Panc1 (cell line): ENCODE measurements around the gene TANC1. TPM values are rescaled to one million over a fixed set of nuclear protein-coding genes. Genes with fewer than 3 reads are reported as not detected.

Experiments
- ATAC-seq: fragments of 200-7000 bp; cut with Tn5 transposase; 2 replicates; pipeline ENCODE4 v1.9.1; 2020; ENCODE audit warnings: mild to moderate bottlenecking, moderate library complexity
- BruUV-seq: library from RNA; stranded (reverse); fragments of 400-500 nt; replicated peaks from 2 replicates; lab custom pipeline; 2021; lab: Mats Ljungman, UMichigan
- CTCF ChIA-PET: fragments of 300-600 bp; sonication (Branson Sonifier 250); formaldehyde crosslinking; loops from one replicate; lab custom pipeline; 2022; ENCODE audit warnings: antibody characterized with exemption; lab: Charles Lee
- POLR2A ChIA-PET: fragments of 300-600 bp; sonication (Branson Sonifier 250); formaldehyde crosslinking; loops from one replicate; lab custom pipeline; 2022; ENCODE audit warnings: antibody characterized with exemption; lab: Charles Lee
- DNase-seq: peaks from one replicate; pipeline ENCODE4 v3.0.0-alpha.2; 2010; ENCODE audit warnings: low read depth, low spot score
- H3K27ac ChIP-seq: 2 replicates; pipeline ENCODE4 v1.5.1; 2011; ENCODE audit warnings: mild to moderate bottlenecking, low read length, inconsistent platforms
- H3K27me3 ChIP-seq: fragments of 200-500 bp; sonication (Bioruptor generic); 2 replicates; pipeline ENCODE4 v1.6.0; 2014; ENCODE audit warnings: low read length, inconsistent platforms; ENCODE audit not compliant: control insufficient read depth, insufficient read depth
- H3K36me3 ChIP-seq: fragments of 200-500 bp; sonication (Bioruptor generic); 2 replicates; pipeline ENCODE4 v1.5.1; 2014; ENCODE audit warnings: inconsistent platforms, mild to moderate bottlenecking, low read length, moderate library complexity; ENCODE audit not compliant: control insufficient read depth, insufficient read depth
- H3K4me1 ChIP-seq: 2 replicates; pipeline ENCODE4 v1.5.1; 2011; ENCODE audit warnings: inconsistent platforms, mild to moderate bottlenecking, low read length, moderate library complexity; ENCODE audit not compliant: control insufficient read depth, insufficient read depth
- H3K4me3 ChIP-seq, 2 experiments: 2 replicates each; pipeline ENCODE4 v1.5.1; 2011 to 2012; ENCODE audit warnings: low read depth in 2 of 2, low read length in 2 of 2, mild to moderate bottlenecking in 2 of 2, inconsistent platforms in 1 of 2, moderate library complexity in 1 of 2
- H3K9me3 ChIP-seq: fragments of 200-500 bp; sonication (Bioruptor generic); 2 replicates; pipeline ENCODE4 v1.5.1; 2014; ENCODE audit warnings: low read depth, mild to moderate bottlenecking, inconsistent platforms, low read length, moderate library complexity; ENCODE audit not compliant: control insufficient read depth, insufficient read depth
- POLR2AphosphoS5 ChIP-seq: IDR thresholded peaks from 2 replicates; pipeline ENCODE4 v1.6.1; 2012; ENCODE audit warnings: mild to moderate bottlenecking, low read depth, low read length, moderate library complexity
- SIN3A ChIP-seq: IDR thresholded peaks from 2 replicates; pipeline ENCODE4 v1.6.1; 2012; ENCODE audit warnings: low read depth, mild to moderate bottlenecking, low read length, moderate library complexity, borderline replicate concordance; ENCODE audit not compliant: insufficient read depth
- TCF7L2 ChIP-seq: IDR thresholded peaks from 2 replicates; pipeline ENCODE4 v1.6.1; 2011; ENCODE audit warnings: mild to moderate bottlenecking, low read depth, low read length, inconsistent platforms
- in situ Hi-C: cut with HindIII; loops from 2 replicates; pipeline ENCODE4 v1.10.0; 2016; ENCODE audit warnings: low sequenced_read_pairs, low pct_unique_long_range_greater_than_20kb
- intact Hi-C: fragments of 100-400 bp; cut with micrococcal nuclease; formaldehyde crosslinking; loops from one replicate; pipeline ENCODE4 v1.10.0; 2022; ENCODE audit not compliant: unreplicated experiment
- total RNA-seq: library from RNA; stranded (reverse); gene quantifications from one replicate; pipeline ENCODE4 v1.2.1, GENCODE V29; 2021; ENCODE audit not compliant: unreplicated experiment
- TF ChIP-seq, protein P1 (sequence below): fragments of 450-650 bp; IDR thresholded peaks from 2 replicates; pipeline ENCODE4 v1.5.1; 2017; ENCODE audit warnings: mild to moderate bottlenecking
- TF ChIP-seq, protein P2 (sequence below), 2 experiments: IDR thresholded peaks; 2 replicates each; pipeline ENCODE4 v1.6.1; 2011 to 2012; ENCODE audit warnings: low read depth in 2 of 2, control low read depth in 1 of 2, low read length in 1 of 2, mild to moderate bottlenecking in 1 of 2, moderate library complexity in 1 of 2; ENCODE audit not compliant: insufficient read depth in 1 of 2

TANC1 gene
- total RNA-seq, 1 experiment from 2014 or later: 44.3 TPM

DNA sequence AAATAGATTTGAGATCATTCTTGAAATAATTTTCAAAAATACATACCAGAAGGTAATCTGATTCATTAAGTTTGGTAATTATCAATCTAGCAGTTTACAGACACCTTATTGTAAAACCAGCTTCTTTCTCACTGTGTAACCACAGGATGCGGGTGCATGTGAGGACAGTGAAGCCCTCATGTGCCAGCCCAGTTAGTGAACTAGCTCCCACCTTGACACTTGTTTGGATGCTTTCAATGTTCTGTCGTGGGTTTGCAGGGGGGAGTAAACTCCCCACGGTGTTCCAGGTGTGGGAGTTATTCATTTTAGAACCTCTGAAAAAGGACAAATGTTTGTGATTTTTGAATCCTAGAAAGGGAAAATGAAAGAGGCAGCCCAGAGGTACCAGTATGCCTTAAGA is 259.0 kb downstream of the TANC1 start:
- Histone ChIP-seq H3K9me3 (no peaks in the 10 kb centered on the region), H3K36me3 (peaks cover 13% of the 10 kb centered on the region), H3K4me1 (no peaks in the 10 kb centered on the region), H3K4me3 (no peak overlapping the region), H3K27ac (no peak overlapping the region), H3K27me3 (no peaks in the 10 kb centered on the region)
- ChIA-PET POLR2A (no interaction called here), CTCF (no interaction called here)
- in situ Hi-C loops (no loop called here), intact Hi-C loops (no loop called here)
- no peak for DNase-seq
- ATAC-seq: no peak
- no TSS peak for BruUV-seq
- TF ChIP-seq, protein P1, sequence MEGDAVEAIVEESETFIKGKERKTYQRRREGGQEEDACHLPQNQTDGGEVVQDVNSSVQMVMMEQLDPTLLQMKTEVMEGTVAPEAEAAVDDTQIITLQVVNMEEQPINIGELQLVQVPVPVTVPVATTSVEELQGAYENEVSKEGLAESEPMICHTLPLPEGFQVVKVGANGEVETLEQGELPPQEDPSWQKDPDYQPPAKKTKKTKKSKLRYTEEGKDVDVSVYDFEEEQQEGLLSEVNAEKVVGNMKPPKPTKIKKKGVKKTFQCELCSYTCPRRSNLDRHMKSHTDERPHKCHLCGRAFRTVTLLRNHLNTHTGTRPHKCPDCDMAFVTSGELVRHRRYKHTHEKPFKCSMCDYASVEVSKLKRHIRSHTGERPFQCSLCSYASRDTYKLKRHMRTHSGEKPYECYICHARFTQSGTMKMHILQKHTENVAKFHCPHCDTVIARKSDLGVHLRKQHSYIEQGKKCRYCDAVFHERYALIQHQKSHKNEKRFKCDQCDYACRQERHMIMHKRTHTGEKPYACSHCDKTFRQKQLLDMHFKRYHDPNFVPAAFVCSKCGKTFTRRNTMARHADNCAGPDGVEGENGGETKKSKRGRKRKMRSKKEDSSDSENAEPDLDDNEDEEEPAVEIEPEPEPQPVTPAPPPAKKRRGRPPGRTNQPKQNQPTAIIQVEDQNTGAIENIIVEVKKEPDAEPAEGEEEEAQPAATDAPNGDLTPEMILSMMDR: no peak
- TF ChIP-seq POLR2AphosphoS5 (no peak), TCF7L2 (no peak), SIN3A (no peak)
- TF ChIP-seq, protein P2, sequence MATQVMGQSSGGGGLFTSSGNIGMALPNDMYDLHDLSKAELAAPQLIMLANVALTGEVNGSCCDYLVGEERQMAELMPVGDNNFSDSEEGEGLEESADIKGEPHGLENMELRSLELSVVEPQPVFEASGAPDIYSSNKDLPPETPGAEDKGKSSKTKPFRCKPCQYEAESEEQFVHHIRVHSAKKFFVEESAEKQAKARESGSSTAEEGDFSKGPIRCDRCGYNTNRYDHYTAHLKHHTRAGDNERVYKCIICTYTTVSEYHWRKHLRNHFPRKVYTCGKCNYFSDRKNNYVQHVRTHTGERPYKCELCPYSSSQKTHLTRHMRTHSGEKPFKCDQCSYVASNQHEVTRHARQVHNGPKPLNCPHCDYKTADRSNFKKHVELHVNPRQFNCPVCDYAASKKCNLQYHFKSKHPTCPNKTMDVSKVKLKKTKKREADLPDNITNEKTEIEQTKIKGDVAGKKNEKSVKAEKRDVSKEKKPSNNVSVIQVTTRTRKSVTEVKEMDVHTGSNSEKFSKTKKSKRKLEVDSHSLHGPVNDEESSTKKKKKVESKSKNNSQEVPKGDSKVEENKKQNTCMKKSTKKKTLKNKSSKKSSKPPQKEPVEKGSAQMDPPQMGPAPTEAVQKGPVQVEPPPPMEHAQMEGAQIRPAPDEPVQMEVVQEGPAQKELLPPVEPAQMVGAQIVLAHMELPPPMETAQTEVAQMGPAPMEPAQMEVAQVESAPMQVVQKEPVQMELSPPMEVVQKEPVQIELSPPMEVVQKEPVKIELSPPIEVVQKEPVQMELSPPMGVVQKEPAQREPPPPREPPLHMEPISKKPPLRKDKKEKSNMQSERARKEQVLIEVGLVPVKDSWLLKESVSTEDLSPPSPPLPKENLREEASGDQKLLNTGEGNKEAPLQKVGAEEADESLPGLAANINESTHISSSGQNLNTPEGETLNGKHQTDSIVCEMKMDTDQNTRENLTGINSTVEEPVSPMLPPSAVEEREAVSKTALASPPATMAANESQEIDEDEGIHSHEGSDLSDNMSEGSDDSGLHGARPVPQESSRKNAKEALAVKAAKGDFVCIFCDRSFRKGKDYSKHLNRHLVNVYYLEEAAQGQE (IDR thresholded peaks at IDR 0.05; ENCODE audit: insufficient read depth in 1 of 2, low read depth in 2 of 2, low read length in 1 of 2): no peak

DNA sequence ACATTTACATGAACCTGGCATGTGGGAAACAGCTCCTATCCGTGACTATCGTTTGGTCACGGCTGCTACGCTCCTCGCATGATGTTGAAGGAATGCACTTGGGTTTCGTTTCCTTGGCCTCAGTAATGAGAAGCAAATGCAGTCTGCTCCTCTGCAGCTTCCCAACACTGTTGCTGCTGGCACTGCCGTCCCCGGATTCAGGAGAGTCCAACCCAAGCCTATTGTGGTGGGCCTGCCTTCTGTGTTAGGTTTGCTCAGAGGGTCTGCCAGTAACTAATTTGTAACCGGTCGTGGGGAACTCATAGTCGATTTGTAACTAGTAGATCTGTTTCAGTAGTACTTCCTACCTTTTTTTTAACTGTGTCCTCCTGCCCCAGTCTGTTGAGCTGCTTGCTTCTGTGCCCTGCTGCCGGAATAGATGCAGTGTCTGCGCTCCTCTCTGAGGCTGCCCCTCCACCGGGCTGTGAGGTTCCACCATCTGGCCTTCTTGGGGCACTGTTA is 259.7 kb downstream of the TANC1 start:
- POLR2A ChIA-PET: no interaction called here
- Histone ChIP-seq H3K9me3 (no peaks in the 10 kb centered on the region), H3K36me3 (peaks cover 16% of the 10 kb centered on the region), H3K4me1 (no peaks in the 10 kb centered on the region), H3K4me3 (no peak overlapping the region), H3K27me3 (no peaks in the 10 kb centered on the region), H3K27ac (no peak overlapping the region)
- ATAC-seq (no peak), DNase-seq (no peak)
- TF ChIP-seq SIN3A (no peak), TCF7L2 (no peak)
- TF ChIP-seq, protein P1: no peak
- no TSS peak for BruUV-seq
- intact Hi-C loops (no loop called here), in situ Hi-C loops (no loop called here)
- CTCF ChIA-PET: no interaction called here
